Prostate gland (tissue), 2 donors: ENCODE data around the gene CTBP2. TPM values are rescaled to one million over a fixed set of nuclear protein-coding genes. Genes with fewer than 3 reads are reported as not detected.

Source experiments
- DNase-seq: peaks from one replicate; pipeline ENCODE4 v3.0.0-alpha.2; 2019; ENCODE audit warnings: low spot score
- H3K27ac ChIP-seq, 2 donors: fragments of 200-600 bp; sonication (generic); 2 replicates each; pipeline ENCODE4 v1.5.1; 2017 to 2019
- H3K27me3 ChIP-seq: fragments of 200-600 bp; sonication (generic); replicated peaks from 2 replicates; pipeline ENCODE4 v1.5.1; 2019; ENCODE audit not compliant: insufficient read depth
- H3K36me3 ChIP-seq, 2 donors: fragments of 200-600 bp; sonication (generic); 1 replicate in 1 of 2; 2 replicates in 1 of 2; pipeline versions ENCODE4 v1.5.1 to v1.8.1; 2017 to 2019
- H3K4me1 ChIP-seq: fragments of 200-600 bp; sonication (generic); replicated peaks from 2 replicates; pipeline ENCODE4 v1.5.1; 2019
- H3K4me3 ChIP-seq, 2 donors: fragments of 200-600 bp; sonication (generic); 2 replicates each; pipeline ENCODE4 v1.5.1; 2017 to 2019
- H3K9me3 ChIP-seq: fragments of 200-600 bp; sonication (generic); 2 replicates; pipeline ENCODE4 v1.5.1; 2017
- POLR2A ChIP-seq: fragments of 450-650 bp; IDR thresholded peaks from one replicate; pipeline ENCODE4 v1.6.1; 2016; ENCODE audit warnings: antibody characterized with exemption, mild to moderate bottlenecking
- POLR2AphosphoS5 ChIP-seq: sonication (generic); formaldehyde crosslinking; IDR thresholded peaks from one replicate; pipeline ENCODE4 v1.6.1; 2017; ENCODE audit warnings: antibody characterized with exemption
- WGBS: methylation state at CpG from one replicate; pipeline ENCODE4 v1.1.5; 2018; 5-methylcytosine and 5-hydroxymethylcytosine counted together
- intact Hi-C: fragments of 100-400 bp; cut with DNase I; formaldehyde crosslinking; loops from one replicate; pipeline ENCODE4 v1.14.2; 2022
- total RNA-seq, 2 donors: library from RNA; depleted of rRNA; stranded (reverse); fragments of >200 nt; gene quantifications; one replicate each; pipeline ENCODE4 v1.1.0, GENCODE V29; 2016
- TF ChIP-seq, protein P1 (sequence below), 4 experiments: fragments of 200-600 bp in 2 of 4; fragments of 450-650 bp in 2 of 4; sonication (generic) in 2 of 4; IDR thresholded peaks; 1 replicate in 3 of 4; 2 replicates in 1 of 4; pipeline ENCODE4 v1.5.1; 2016 to 2019; ENCODE audit warnings: antibody characterized with exemption in 4 of 4, mild to moderate bottlenecking in 2 of 4, moderate library complexity in 2 of 4

Gene CTBP2
- total RNA-seq, 2 donors from 2014 or later = 70.2 to 89.7 TPM

DNA sequence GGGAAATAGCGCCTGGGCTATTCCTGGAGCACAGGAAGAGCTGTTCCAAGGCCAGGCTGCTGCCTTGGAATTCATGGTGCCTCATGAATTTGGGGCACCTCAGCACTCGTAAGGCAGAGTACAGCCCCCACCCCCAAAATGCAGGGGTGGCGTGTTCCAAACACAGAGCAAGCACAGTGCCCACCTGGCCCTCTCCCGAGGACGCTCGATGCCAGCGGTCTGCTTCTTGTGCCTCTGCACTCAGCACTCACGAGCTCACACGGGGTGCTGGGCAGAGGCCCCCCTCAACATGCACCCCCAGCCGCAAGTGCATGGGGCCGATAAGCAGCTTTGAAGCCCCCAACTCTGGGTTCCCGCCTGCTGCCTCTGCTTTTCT is 158.3 kb downstream of the CTBP2 start:
- Histone ChIP-seq H3K4me3 (no peak overlapping the region), H3K4me1 (peaks cover 36% of the 10 kb centered on the region), H3K27me3 (no peaks in the 10 kb centered on the region), H3K9me3 (no peaks in the 10 kb centered on the region), H3K27ac (peak overlapping the region; percentile 72 to 73), H3K36me3 (peaks cover 0 to 6% of the 10 kb centered on the region in 2 donors)
- WGBS = 74% methylated on average over 12 of the region's 12 CpGs
- no peak for DNase-seq
- TF ChIP-seq POLR2A = no peak
- TF ChIP-seq POLR2AphosphoS5 = no peak
- TF ChIP-seq, protein P1, sequence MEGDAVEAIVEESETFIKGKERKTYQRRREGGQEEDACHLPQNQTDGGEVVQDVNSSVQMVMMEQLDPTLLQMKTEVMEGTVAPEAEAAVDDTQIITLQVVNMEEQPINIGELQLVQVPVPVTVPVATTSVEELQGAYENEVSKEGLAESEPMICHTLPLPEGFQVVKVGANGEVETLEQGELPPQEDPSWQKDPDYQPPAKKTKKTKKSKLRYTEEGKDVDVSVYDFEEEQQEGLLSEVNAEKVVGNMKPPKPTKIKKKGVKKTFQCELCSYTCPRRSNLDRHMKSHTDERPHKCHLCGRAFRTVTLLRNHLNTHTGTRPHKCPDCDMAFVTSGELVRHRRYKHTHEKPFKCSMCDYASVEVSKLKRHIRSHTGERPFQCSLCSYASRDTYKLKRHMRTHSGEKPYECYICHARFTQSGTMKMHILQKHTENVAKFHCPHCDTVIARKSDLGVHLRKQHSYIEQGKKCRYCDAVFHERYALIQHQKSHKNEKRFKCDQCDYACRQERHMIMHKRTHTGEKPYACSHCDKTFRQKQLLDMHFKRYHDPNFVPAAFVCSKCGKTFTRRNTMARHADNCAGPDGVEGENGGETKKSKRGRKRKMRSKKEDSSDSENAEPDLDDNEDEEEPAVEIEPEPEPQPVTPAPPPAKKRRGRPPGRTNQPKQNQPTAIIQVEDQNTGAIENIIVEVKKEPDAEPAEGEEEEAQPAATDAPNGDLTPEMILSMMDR (IDR thresholded peaks at IDR 0.05) = no peak
- intact Hi-C loops = loop anchor here (5.0 kb wide), 1 partner anchor 45 kb away; no protein-coding TSS in a partner anchor

DNA sequence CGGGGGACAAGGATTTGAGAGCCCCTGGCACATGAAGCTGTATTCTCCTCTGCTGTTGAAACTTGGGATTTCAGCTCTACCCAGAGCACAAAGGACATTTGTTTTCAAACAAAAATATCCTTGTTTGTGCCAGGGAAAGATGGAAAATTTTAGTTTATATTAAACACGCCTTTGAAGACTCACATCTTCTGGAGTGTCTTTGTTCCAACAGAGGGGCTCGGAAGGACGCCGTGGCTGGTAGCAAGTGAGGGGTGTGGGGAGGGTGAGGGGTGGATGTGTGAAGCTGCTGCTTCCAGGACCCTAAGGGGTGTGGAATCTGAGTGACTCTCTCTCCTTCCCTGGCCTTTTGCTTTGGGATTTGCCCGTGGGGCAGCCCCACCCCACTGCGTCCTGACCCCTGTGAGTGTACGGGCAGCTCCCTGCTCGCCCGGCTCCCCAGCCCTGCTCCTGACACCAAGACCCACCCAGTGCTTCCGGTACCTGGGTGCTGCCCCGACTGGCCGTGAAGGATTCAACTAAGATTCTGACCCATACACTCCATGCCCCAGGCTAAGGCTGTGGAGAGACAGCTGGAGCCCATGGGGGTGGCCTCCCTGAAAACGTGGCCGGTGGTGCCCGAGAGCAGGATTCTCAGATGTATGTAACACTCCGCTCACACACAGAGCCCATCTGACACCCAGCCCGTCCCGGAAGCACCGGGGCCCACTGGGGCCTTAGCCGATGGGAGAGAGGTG is 158.9 kb downstream of the CTBP2 start:
- H3K4me1 ChIP-seq = peaks cover 30% of the 10 kb centered on the region
- intact Hi-C loops = loop anchor here (5.0 kb wide), 1 partner anchor 46 kb away; no protein-coding TSS in a partner anchor
- DNase-seq = no peak
- no peak overlapping the region for H3K4me3 ChIP-seq
- H3K9me3 ChIP-seq = no peaks in the 10 kb centered on the region
- WGBS = 34% methylated on average over 15 of the region's 21 CpGs
- H3K36me3 ChIP-seq = peaks cover 5 to 12% of the 10 kb centered on the region in 2 donors
- peak overlapping the region; percentile 72 to 73 for H3K27ac ChIP-seq
- no peaks in the 10 kb centered on the region for H3K27me3 ChIP-seq
- TF ChIP-seq, protein P1 (IDR thresholded peaks at IDR 0.05) = peak in 1 of 4 experiments; percentile 7
- TF ChIP-seq POLR2AphosphoS5 = no peak

DNA sequence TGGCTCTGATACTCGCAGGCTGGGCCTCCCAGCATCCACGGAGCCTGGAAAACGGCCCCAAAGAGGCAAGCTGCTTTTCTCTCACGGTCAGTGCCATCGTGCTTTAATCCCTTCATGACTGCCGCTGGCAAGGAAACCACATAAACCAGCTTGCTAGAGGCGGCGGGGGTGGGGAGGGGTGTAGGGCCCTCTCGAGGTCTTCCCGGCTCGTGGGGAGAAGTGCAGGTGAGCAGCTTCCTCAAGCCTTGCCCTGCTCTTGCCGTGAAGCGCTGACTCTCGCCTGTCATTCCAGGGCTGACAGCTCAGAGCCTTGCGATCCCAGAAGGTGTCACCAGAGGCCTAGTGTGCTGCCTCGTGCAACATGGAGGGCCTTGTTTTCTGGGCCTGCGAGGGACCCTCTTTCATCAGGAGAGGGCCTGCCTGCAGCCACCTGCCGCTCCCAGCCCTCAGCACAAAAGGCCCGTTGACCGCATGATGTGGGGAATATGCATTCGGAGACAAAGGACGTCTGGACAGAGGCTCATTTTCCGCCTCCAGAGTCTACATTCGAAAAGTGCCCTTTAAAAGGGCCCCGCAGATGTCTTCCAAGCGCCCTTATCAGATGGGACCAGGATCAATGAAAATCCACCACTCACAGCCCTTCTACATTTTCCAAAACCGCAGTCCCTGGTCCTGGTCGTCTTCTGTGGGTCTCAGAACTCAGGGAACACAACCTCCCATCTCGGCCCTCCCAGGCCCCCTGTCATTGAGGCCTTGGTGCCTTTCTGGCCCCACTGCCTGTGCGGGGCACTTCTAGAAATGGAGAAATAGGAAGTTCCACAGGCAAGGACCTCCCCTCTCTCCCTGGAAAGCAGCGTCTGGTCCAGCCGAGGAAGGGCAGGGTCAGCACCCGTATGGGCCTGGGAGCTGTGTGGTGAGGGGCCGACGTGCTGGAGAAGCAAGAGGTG is 159.7 kb downstream of the CTBP2 start:
- peaks cover 30% of the 10 kb centered on the region for H3K4me1 ChIP-seq

DNA sequence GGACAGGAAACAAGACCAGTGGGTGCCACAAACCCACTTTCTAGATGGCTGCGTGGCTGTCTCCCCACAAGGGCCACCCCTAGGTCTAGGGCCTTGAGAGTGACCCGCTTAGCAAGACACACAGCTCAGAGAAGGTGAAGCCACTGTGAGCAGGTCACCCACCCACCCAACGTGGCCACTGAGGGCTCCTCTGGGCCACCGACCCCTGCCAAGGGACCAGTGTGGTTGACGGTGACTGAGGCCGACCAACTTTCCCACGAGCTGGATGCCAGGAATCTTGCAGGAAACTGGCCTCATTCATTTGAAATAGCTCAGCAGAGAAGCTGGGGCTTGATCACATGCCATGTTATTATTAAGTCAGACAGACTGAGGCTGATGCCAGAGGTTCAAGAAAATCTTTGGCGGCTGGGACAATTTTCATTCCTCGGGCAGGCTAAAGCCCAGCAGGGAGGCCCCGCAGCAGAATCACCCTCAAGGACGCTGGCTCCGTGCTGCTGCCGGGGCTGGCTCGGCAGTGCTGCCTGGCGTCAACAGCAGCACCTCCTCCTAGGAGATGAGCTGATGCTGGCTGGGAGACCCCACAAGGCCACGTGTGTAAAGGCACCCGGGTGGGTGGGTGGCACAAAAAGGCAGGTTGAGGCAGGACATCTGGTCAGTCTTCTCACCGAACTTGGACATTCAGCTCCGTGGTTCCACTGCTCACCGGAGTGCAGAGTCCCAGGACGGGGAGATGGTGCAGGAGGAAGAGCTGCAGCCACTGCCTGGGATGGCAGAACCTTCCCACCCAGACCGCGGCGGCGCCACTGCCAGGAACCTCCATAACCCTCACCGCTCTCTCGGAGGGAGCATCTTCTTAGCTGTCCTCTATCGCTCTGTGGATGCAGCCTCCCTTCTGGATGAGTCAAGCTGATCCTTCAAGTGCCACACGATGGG is 160.7 kb downstream of the CTBP2 start:
- TF ChIP-seq, protein P1 (IDR thresholded peaks at IDR 0.05) = no peak
- TF ChIP-seq POLR2A (no peak), POLR2AphosphoS5 (peak; percentile 18)
- Histone ChIP-seq H3K4me3 (no peak overlapping the region), H3K27me3 (no peaks in the 10 kb centered on the region), H3K9me3 (no peaks in the 10 kb centered on the region), H3K27ac (peak overlapping the region; percentile 72 to 73), H3K4me1 (peaks cover 38% of the 10 kb centered on the region), H3K36me3 (peaks cover 8 to 15% of the 10 kb centered on the region in 2 donors)
- intact Hi-C loops = loop anchor here (5.0 kb wide), 2 partner anchors 48 to 153 kb away; no protein-coding TSS in a partner anchor
- no peak for DNase-seq
- 30% methylated on average over 27 of the region's 29 CpGs for WGBS

More for the DNA sequence above, 159.7 kb downstream of the CTBP2 start:
- Histone ChIP-seq H3K4me3 (no peak overlapping the region), H3K27ac (peak overlapping the region; percentile 72 to 73), H3K27me3 (no peaks in the 10 kb centered on the region), H3K9me3 (no peaks in the 10 kb centered on the region), H3K36me3 (peaks cover 8 to 15% of the 10 kb centered on the region in 2 donors)
- peak; percentile 64 for DNase-seq
- TF ChIP-seq, protein P1 (IDR thresholded peaks at IDR 0.05) = peak in 3 of 4 experiments; percentile 15 to 25 (median 17)
- TF ChIP-seq POLR2A (no peak), POLR2AphosphoS5 (peak; percentile 43)
- 15% methylated on average over 30 of the region's 35 CpGs for WGBS
- intact Hi-C loops = loop anchor here (5.0 kb wide), 1 partner anchor 47 kb away; no protein-coding TSS in a partner anchor
